Measurements from ENCODE around the gene PRKCE.
"Not testable (repeated sequence)": the region's sequence is repeated elsewhere in the genome, so short reads cannot be mapped to it uniquely, and the experiment has no call there.

The PRKCE gene

DNA sequence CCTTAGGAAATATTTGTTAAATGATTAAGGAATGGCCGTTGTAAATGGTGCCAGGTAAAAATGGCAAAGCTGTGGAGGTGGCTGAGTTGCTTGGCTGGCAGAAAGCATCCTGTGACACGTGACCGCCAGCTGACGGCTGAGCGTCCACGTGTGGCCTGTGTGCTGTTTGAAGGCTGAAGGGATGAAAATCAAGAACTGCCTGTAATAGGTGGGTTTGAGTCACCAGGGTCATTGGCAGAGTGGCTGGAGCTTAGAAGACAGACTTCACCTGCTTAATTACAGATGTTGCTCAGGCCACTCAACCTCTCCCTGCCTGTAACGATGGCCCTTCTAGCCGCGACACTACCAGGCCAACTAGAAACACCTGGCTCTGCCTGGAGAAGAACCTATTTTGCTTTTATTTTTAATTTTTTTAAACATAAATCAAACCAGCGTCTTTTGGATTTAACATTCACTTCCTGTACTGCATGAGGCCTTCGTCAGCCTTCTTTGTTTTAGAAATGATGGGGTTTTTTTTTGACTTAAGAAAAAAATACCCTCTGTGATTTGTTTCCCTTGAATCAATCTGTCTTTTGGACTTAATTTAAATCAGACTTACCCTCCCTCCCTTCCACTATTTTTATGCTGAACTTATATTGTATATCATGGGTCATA, 206.5 kb downstream of the PRKCE start:
- no peak for DNase-seq (ENCODE audit: low read depth, low spot score)

- not testable (repeated sequence) for DNase-seq (ENCODE audit: low read depth, low spot score)
Observed at GRCh38 chr2:45858872-45859271, 207.4 kb downstream of the PRKCE start.

- no peak for DNase-seq (ENCODE audit: low read depth, low spot score)
Observed at GRCh38 chr2:45859682-45860081, 208.2 kb downstream of the PRKCE start.

GRCh38 chr2:45860136-45861121, 209.0 kb downstream of the PRKCE start:
- DNase-seq (ENCODE audit: low read depth, low spot score) = peak; percentile 43

- DNase-seq (ENCODE audit: low read depth, low spot score) = no peak
Observed at GRCh38 chr2:45862843-45863242, 211.4 kb downstream of the PRKCE start.

DNA sequence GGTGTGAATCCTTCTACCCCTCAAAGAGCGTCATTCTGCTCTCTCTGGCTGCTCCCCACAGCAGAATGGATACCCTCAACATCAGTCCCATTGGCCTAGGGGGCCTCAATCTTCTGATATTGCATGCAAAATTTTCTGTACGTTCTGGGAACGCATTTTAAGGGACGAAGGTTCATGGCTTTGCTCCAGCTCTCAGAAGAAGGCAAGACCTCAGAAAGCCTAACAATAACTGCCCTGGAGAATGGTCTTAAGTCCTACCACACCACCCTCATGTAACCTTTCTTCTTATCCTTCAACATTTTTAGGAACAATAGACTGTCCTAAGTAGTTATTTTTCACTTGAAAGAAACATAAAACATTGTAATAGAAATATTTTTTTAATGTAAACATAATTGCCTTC, 212.6 kb downstream of the PRKCE start:
- no peak for DNase-seq (ENCODE audit: low read depth, low spot score)

- no peak for DNase-seq (ENCODE audit: low read depth, low spot score)
Observed at GRCh38 chr2:45867349-45867748, 215.9 kb downstream of the PRKCE start.

DNA sequence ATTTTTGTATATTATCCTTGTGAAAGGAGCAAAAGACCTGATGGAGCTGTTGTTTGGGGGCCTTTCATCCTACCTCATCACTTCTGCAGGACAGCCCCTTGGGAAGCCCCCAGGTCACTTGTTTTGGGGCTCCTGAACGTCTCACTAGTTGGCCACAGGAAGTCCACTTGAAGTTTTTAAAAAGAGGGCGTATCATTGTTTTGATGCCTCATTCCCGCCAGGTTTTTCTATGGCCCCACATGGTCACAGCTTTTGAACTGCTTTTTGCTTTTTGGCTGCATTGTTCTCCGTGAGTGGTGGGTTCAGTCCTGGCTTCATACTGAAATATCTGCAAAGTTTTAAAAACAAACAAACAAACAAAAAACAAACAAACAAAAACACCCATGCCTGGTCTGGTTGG, 216.3 kb downstream of the PRKCE start:
- DNase-seq (ENCODE audit: low read depth, low spot score) = no peak

DNA sequence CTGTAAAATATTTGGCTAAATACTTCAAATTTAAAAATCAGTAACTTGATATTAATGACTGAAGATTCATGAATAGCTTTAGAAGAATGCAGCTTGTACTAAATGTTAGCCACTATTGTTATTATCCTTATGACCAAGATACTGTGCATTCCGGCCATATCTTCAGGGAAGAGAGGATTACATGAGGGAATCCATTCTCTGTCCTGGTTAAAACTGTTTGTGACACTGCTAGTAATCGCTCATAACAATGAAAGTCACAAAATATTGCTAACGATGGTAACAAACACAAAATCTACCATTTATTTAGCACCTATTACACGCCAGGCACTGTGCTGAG, 217.7 kb downstream of the PRKCE start:
- no peak for DNase-seq (ENCODE audit: low read depth, low spot score)

DNA sequence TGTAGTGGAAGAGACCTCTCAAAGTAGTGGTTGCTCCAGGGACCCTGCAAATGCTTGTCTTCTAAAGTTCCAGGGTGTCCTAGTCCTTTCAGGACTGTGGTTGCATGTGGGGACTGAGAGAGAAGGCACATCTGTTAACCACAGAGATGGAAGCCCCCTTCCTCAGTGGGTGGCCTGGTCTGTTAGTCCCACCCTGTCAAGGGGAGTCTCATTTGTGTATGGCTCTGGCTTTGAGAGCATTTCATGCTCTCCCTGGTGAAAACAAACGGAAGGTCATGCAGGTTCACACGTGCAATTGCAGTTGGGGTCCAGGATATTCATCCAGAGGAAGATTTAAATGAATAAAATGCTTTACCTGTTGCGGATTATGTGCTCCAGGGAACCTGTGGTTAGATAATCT, 219.6 kb downstream of the PRKCE start:
- no peak for DNase-seq (ENCODE audit: low read depth, low spot score)

DNA sequence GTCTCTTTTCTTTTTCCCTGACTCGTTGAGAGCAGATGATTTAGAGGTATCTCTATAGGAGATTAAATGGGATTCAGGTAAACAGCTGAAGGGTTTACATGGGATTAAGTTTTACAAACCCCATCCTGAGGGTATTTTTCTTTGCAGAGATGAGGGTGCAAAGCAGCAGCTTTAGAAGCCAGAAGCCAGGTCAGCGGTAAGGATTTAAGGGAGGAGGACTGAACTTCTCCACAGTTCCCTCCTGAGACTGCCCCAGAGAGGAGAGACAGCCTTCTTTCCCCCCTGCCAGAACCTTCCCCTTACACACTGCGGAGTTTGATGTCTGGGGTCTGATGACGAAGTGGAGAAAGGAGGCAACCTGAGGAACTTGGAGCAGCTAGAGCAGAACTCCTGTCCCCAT, 220.1 kb downstream of the PRKCE start:
- no peak for DNase-seq (ENCODE audit: low read depth, low spot score)

DNA sequence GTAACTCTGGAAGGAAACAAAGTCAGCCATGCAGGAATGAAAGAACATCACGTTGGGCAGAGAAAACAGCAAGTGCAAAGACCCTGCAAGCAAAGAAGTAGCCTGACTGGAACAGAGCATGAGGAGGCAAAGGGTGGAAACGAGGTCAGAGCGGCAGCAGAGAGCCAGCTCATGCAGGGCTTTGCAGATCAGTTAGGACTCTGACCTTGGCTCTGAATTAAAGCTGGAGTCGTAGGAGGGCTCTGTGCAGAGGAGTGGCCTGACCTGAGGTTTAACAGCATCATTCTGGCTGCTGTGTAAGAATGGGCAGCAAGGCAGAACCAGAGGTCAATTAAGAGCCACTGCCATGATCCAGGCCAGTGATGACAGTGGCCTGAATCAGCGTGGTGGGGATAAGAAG, 220.7 kb downstream of the PRKCE start:
- DNase-seq (ENCODE audit: low read depth, low spot score) = no peak

GRCh38 chr2:45874344-45874743, 222.9 kb downstream of the PRKCE start:
- DNase-seq (ENCODE audit: low read depth, low spot score) = no peak

DNA sequence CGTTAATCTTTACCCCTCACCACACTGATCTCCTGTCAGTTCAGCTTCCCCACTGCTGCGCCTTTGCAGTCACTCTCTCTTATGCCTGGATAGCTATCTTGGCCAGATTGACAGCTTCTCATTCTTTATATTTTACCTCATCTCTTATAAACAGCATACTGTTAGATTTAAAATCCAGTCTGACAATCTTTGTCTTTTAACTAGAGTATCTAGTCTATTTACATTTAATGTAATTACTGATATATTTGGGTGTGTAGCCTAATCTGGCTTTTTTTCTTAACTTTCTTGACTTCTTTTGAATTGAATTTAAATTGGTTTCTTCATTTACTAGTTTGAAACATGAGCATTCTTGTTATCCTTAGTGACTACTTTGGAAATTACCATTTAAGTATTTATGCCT, 225.1 kb downstream of the PRKCE start:
- no peak for DNase-seq (ENCODE audit: low read depth, low spot score)

DNA sequence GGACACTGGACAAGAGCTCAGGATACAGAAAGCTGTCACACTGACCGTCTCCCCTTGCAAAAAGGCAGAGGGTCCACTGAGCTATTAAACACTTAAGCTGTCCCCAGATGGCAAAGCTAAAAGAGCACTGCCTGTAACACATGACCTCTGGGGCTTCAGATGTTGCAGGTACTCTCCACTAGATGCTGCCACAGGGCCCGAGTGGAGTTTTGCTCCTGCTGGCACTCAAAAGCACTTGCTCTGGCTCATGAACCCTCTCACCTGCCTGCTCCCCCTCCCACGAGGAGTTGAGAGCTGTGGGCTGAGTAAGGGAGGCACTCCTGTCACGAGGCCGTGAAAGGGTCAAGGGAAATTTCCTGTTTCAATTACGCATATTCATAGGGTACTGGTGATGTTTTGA, 227.9 kb downstream of the PRKCE start:
- no peak for DNase-seq (ENCODE audit: low read depth, low spot score)

DNA sequence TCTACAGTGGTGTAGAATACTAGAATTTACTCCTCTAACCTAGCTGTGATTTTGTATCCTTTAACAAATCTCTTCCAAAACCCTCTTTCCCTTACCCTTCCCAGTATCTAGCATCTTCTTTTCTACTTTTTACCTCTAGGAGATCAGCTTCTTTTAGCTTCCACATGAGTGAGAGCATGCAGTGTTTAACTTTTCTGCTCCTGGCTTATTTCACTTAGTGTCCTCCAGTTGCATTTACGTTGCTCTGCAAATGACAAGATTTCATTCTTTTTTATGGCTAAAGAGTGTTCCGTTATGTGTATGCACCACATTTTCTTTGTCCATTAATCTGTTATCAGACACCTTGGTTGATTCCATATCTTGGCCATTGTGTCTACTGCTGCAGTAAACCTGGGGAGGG, 228.5 kb downstream of the PRKCE start:
- no peak for DNase-seq (ENCODE audit: low read depth, low spot score)

GRCh38 chr2:45881970-45882581, 230.6 kb downstream of the PRKCE start:
- no peak for DNase-seq (ENCODE audit: low read depth, low spot score)

- DNase-seq (ENCODE audit: low read depth, low spot score) = no peak
Observed at GRCh38 chr2:45882707-45883602, 231.5 kb downstream of the PRKCE start.

GRCh38 chr2:45883603-45884000, 232.1 kb downstream of the PRKCE start:
- no peak for DNase-seq (ENCODE audit: low read depth, low spot score)

GRCh38 chr2:45884126-45884525, 232.7 kb downstream of the PRKCE start:
- DNase-seq (ENCODE audit: low read depth, low spot score) = no peak

- no peak for DNase-seq (ENCODE audit: low read depth, low spot score)
Observed at GRCh38 chr2:45885171-45885621, 233.7 kb downstream of the PRKCE start.

Data from smooth muscle cell of the brain vasculature (primary cell).